Pancreas (tissue), 10 donors: ENCODE data around the gene POLR2H. TPM values are rescaled to one million over a fixed set of nuclear protein-coding genes. Genes with fewer than 3 reads are reported as not detected.

ENCODE experiments used
- ATAC-seq, 4 donors: fragments of 200-7000 bp; cut with Tn5 transposase; one replicate each; pipeline versions ENCODE4 v1.8.0 to v1.9.1; 2020; ENCODE audit warnings: mild to moderate bottlenecking in 4 of 4, moderate library complexity in 4 of 4
- DNase-seq, 6 donors: peaks; one replicate each; pipeline ENCODE4 v3.0.0-alpha.2; 2020
- FAIRE-seq: peaks from 2 replicates; lab custom pipeline; 2012; peaks lifted over from hg19 to GRCh38; lab: Jason Lieb, UNC
- H3K27ac ChIP-seq, 4 donors: fragments of 200-600 bp; sonication (generic); 1 replicate in 3 of 4; 2 replicates in 1 of 4; pipeline versions ENCODE4 v1.5.0 to v1.8.0; 2020
- H3K27me3 ChIP-seq, 4 donors: fragments of 200-600 bp; one replicate each; pipeline ENCODE4 v1.8.0; 2021
- H3K36me3 ChIP-seq, 3 donors: fragments of 200-600 bp; sonication (generic) in 1 of 3; one replicate each; pipeline versions ENCODE4 v1.5.0 to v1.8.0; 2020 to 2021
- H3K4me1 ChIP-seq, 3 donors: fragments of 200-600 bp; one replicate each; pipeline ENCODE4 v1.8.0; 2021
- H3K4me3 ChIP-seq, 4 donors: fragments of 200-600 bp; sonication (generic) in 2 of 4; one replicate each; pipeline versions ENCODE4 v1.5.0 to v1.8.0; 2020 to 2021
- H3K9me3 ChIP-seq, 4 donors: fragments of 200-600 bp; one replicate each; pipeline ENCODE4 v1.8.0; 2021
- CTCF ChIP-seq, 4 donors: fragments of 200-600 bp; sonication (generic) in 3 of 4; IDR thresholded peaks; one replicate each; pipeline versions ENCODE4 v1.5.0 to v1.8.0; 2021; ENCODE audit warnings: antibody characterized with exemption in 4 of 4
- WGBS, 2 donors: extraction: QIAGEN DNeasy Blood & Tissue Kit; methylation state at CpG; one replicate each; pipeline ENCODE4 v1.1.7; 2013; 5-methylcytosine and 5-hydroxymethylcytosine counted together
- intact Hi-C, 3 donors: fragments of 100-400 bp; cut with DNase I; formaldehyde crosslinking; loops; one replicate each; pipeline versions ENCODE4 v1.11.1 to v1.14.2; 2022
- polyA plus RNA-seq, 2 donors: library from polyadenylated mRNA; stranded (reverse); fragments of 200-250 nt; gene quantifications; one replicate each; pipeline ENCODE4 v1.2.3, GENCODE V29; 2013
- total RNA-seq, 6 donors: library from RNA; stranded (reverse); fragmentation: NEBNext Ultra II Directional in 4 of 6; extraction: Animal tissue kit (Norgen Biotek cat#: 25700) in 4 of 6; gene quantifications; one replicate each; pipeline versions ENCODE4 v1.2.1 to v1.2.4, GENCODE V29; 2021 to 2023
- donor health status: healthy with polysubstance abuse.
- donor health status: DM: no; HTN: no; CAD: no; lungs with moderate emphysema.
- donor health status: DM: no; HTN: no; CAD: no.
- donor health status: control.
- donor health status: control.
- donor health status: Bipolar disorder and iron deficiency.
- donor health status: DM: yes; HTN: yes; CAD: no.
- donor health status: DM: no; HTN: no; CAD: no.
- donor health status: DM: no; HTN: no; CAD: no.
- donor health status: DM: yes; HTN: yes; CAD: no.

POLR2H gene
- total and polyA plus RNA-seq, 8 donors, result 19.7 to 116 (median 28.8) TPM

GRCh38 chr3:184366619-184367289, 5.2 kb downstream of the POLR2H start:
- no peak for TF ChIP-seq CTCF (IDR thresholded peaks at IDR 0.05)
- H3K4me1 ChIP-seq, result peaks cover 1 to 15% (median 2%) of the 10 kb centered on the region in 3 donors
- intact Hi-C loops, result no loop called here
- H3K27me3 ChIP-seq, result no peaks in the 10 kb centered on the region
- H3K9me3 ChIP-seq, result no peaks in the 10 kb centered on the region
- FAIRE-seq (no peak), ATAC-seq (no peak), DNase-seq (no peak)
- peaks cover 0 to 8% (median 4%) of the 10 kb centered on the region in 3 donors for H3K36me3 ChIP-seq
- no peak overlapping the region for H3K27ac ChIP-seq
- H3K4me3 ChIP-seq, result no peak overlapping the region
- WGBS, 2 donors, result 73 to 76% methylated on average over 5 of the region's 5 CpGs

- Histone ChIP-seq H3K36me3 (peaks cover 0 to 8% (median 4%) of the 10 kb centered on the region in 3 donors), H3K4me3 (no peak overlapping the region), H3K4me1 (peaks cover 4 to 21% (median 7%) of the 10 kb centered on the region in 3 donors), H3K9me3 (no peaks in the 10 kb centered on the region), H3K27me3 (no peaks in the 10 kb centered on the region), H3K27ac (no peak overlapping the region)
- TF ChIP-seq CTCF (IDR thresholded peaks at IDR 0.05), result no peak
- 82 to 83% methylated on average over 9 of the region's 9 CpGs for WGBS, 2 donors
- intact Hi-C loops, result no loop called here
- DNase-seq, result no peak
- no peak for ATAC-seq
- no peak for FAIRE-seq
Measured at GRCh38 chr3:184368116-184368515, 6.6 kb downstream of the POLR2H start.

GRCh38 chr3:184368586-184369183, 7.2 kb downstream of the POLR2H start:
- H3K27me3 ChIP-seq, result no peaks in the 10 kb centered on the region
- FAIRE-seq (no peak), ATAC-seq (peak in 2 of 4 donors; percentile 3 to 8), DNase-seq (peak in 1 of 6 donors; percentile 32)
- peaks cover 4 to 21% (median 7%) of the 10 kb centered on the region in 3 donors for H3K4me1 ChIP-seq
- no peak overlapping the region for H3K4me3 ChIP-seq
- WGBS, 2 donors, result 43 to 45% methylated on average over 3 of the region's 3 CpGs
- H3K9me3 ChIP-seq, result no peaks in the 10 kb centered on the region
- no peak overlapping the region for H3K27ac ChIP-seq
- intact Hi-C loops, result no loop called here
- no peak for TF ChIP-seq CTCF (IDR thresholded peaks at IDR 0.05)
- H3K36me3 ChIP-seq, result peaks cover 0 to 8% (median 4%) of the 10 kb centered on the region in 3 donors

- H3K27me3 ChIP-seq, result no peaks in the 10 kb centered on the region
- H3K4me1 ChIP-seq, result peaks cover 4 to 11% (median 7%) of the 10 kb centered on the region in 3 donors
- H3K4me3 ChIP-seq, result no peak overlapping the region
- 24 to 26% methylated on average over 5 of the region's 5 CpGs for WGBS, 2 donors
- H3K9me3 ChIP-seq, result no peaks in the 10 kb centered on the region
- H3K27ac ChIP-seq, result peak overlapping the region in 2 of 4 donors; percentile 4 to 37
- peaks cover 0 to 4% (median 3%) of the 10 kb centered on the region in 3 donors for H3K36me3 ChIP-seq
- intact Hi-C loops, result loop anchor here in 1 of 3 donors (5.0 kb wide), 1 partner anchor 171 kb away; no protein-coding TSS in a partner anchor
- DNase-seq (peak; percentile 72 to 95 (median 90)), ATAC-seq (peak; percentile 97 to 99 (median 98)), FAIRE-seq (no peak)
- TF ChIP-seq CTCF (IDR thresholded peaks at IDR 0.05), result peak; percentile 90 to 95 (median 94)
Measured at GRCh38 chr3:184371570-184372018, 10.1 kb downstream of the POLR2H start.
